HT1080 (cell line): Measurements from ENCODE around the gene CUX1. TPM values are rescaled to one million over a fixed set of nuclear protein-coding genes. Genes with fewer than 3 reads are reported as not detected.
"Not testable (repeated sequence)": the region's sequence is repeated elsewhere in the genome, so short reads cannot be mapped to it uniquely, and the experiment has no call there.

Source experiments
- DNase-seq: peaks from one replicate; pipeline ENCODE4 v3.0.0-alpha.2; 2015; ENCODE audit warnings: low read depth
- total RNA-seq: library from RNA; depleted of rRNA; stranded (reverse); fragments of >200 nt; shearing (Covaris generic); gene quantifications from 2 replicates; pipeline ENCODE4 v1.2.3, GENCODE V29; 2014

The CUX1 gene
- total RNA-seq, 1 experiment from 2014 or later: 21.2 TPM

GRCh38 chr7:102128303-102128702 is 310.9 kb downstream of the CUX1 start:
- no peak for DNase-seq

GRCh38 chr7:102129636-102130370 is 312.4 kb downstream of the CUX1 start:
- DNase-seq: no peak

GRCh38 chr7:102132209-102132752 is 314.9 kb downstream of the CUX1 start:
- no peak for DNase-seq

- no peak for DNase-seq
Observed at GRCh38 chr7:102138676-102139075, 321.2 kb downstream of the CUX1 start.

GRCh38 chr7:102140952-102141370 is 323.5 kb downstream of the CUX1 start:
- no peak for DNase-seq

GRCh38 chr7:102142433-102142832 is 325.0 kb downstream of the CUX1 start:
- not testable (repeated sequence) for DNase-seq

GRCh38 chr7:102146122-102146521 is 328.7 kb downstream of the CUX1 start:
- no peak for DNase-seq

GRCh38 chr7:102147008-102147407 is 329.6 kb downstream of the CUX1 start:
- no peak for DNase-seq

- no peak for DNase-seq
Observed at GRCh38 chr7:102148799-102149198, 331.4 kb downstream of the CUX1 start.

GRCh38 chr7:102149416-102149815 is 332.0 kb downstream of the CUX1 start:
- DNase-seq: no peak

GRCh38 chr7:102150266-102150665 is 332.8 kb downstream of the CUX1 start:
- no peak for DNase-seq

GRCh38 chr7:102152672-102153598 is 335.5 kb downstream of the CUX1 start:
- DNase-seq: peak; percentile 35

- no peak for DNase-seq
Observed at GRCh38 chr7:102153599-102153946, 336.1 kb downstream of the CUX1 start.

- DNase-seq: no peak
Observed at GRCh38 chr7:102154425-102154824, 337.0 kb downstream of the CUX1 start.

GRCh38 chr7:102155821-102156441 is 338.5 kb downstream of the CUX1 start:
- no peak for DNase-seq

- no peak for DNase-seq
Observed at GRCh38 chr7:102156867-102157266, 339.4 kb downstream of the CUX1 start.

GRCh38 chr7:102165136-102165535 is 347.7 kb downstream of the CUX1 start:
- peak; percentile 20 for DNase-seq

GRCh38 chr7:102167254-102167653 is 349.8 kb downstream of the CUX1 start:
- no peak for DNase-seq

- no peak for DNase-seq
Observed at GRCh38 chr7:102169651-102170392, 352.4 kb downstream of the CUX1 start.

- DNase-seq: no peak
Observed at GRCh38 chr7:102170393-102170970, 353.1 kb downstream of the CUX1 start.

GRCh38 chr7:102173669-102174068 is 356.2 kb downstream of the CUX1 start:
- DNase-seq: no peak
